Stimulated activated CD4-positive, alpha-beta T cell treated with anti-CD3 and anti-CD28 coated beads, TNF-alpha, amount 100 ng/mL, for 48 hours (primary cell): ENCODE results near the gene DSP.

Experiments used
- DNase-seq, 3 donors: peaks; one replicate each; pipeline ENCODE4 v3.0.0-alpha.2; 2020; ENCODE audit warnings: low read depth in 3 of 3

DSP gene

DNA sequence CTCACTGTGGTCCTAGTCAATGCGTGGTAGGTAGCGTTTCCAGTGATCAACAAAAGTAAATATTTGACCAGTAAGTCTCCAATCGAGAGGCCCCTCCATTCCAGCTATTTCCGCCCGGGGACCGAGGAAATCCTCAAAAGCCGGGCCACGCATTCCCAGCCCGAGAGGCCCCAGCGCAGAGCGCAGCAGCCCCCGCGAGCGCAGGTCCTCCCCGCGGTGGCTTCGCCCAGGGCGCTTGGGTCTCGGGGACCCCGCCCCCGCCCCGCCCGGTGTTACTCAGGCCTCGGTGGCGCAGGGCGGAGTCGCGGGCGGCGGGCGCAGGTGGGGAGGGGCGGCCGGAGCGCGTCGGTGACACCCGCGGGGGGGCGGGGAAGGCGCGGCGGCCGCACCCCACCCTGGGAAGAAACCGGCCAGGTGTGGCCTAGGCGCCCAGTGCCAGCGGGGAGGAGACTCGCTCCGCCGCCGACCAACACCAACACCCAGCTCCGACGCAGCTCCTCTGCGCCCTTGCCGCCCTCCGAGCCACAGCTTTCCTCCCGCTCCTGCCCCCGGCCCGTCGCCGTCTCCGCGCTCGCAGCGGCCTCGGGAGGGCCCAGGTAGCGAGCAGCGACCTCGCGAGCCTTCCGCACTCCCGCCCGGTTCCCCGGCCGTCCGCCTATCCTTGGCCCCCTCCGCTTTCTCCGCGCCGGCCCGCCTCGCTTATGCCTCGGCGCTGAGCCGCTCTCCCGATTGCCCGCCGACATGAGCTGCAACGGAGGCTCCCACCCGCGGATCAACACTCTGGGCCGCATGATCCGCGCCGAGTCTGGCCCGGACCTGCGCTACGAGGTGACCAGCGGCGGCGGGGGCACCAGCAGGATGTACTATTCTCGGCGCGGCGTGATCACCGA lies at the start of gene DSP:
Gene DSP (plus strand): TSS at position 497 of the 890 bp plus-strand sequence. CDS start 245 bp downstream, at position 742.
- no peak for DNase-seq

DNA sequence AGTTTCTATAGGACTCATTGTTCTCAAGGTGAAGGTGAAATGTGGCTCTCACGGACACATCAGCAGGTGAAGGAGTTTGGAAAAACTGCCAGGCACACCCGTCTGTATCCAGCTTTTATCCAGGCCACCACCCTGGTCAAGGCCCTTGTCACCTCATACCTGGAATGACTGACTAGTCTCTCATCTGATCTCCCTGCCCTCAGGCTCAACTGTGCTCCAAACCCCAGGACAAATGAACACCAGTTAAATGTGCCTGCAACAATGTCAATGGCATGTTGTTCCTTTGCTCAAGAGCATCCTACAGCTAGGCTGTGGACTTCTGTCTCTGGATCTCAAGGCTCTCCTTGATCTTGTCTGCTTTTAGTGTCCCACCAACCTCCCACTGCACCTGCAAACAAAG lies 47.6 kb upstream of the DSP start:
- DNase-seq = no peak

DNA sequence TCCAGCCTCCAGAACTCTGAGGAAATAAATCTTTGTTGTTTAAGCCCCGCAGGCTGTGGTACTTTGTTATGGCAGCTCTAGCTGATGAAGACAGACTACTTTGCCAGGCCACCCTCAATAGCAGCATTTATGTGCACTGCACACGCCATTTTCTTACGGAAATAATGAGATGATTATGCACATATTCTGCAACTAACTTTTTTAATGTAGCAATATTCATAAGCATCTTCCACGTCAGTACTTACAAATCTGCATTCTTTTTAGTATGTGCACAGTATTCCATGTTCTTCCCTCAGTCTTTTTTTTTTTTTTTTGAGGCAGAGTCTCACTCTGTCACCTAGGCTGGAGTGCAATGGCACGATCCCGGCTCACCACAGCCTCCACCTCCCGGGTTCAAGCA lies 46.8 kb upstream of the DSP start:
- DNase-seq = no peak

- DNase-seq = no peak
Observed at GRCh38 chr6:7496266-7496875, 45.1 kb upstream of the DSP start.

DNA sequence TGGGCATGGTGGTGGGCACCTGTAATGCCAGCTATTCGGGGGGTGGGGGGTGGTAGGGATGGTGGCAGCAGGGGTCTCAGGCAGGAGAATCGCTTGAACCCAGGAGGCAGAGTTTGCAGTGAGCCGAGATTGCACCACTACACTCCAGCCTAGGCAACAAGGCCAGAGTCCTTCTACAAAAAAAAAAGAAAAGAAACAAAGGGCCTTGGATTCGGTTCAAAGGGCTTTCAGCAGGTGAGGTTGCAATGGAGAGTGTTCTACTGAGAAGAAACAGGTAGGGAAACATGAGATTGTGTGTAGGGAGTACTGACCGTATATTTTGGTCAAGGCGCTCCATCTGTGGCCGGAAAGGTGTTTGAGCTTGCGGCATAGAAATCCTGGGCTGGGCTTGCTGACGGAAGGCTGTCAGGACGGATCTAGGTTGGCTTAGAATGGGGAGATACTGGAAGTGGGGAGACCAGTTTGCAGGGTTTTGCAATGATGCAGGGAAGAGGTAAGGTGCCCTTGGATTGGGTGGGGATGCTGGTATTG lies 40.7 kb upstream of the DSP start:
- no peak for DNase-seq

DNA sequence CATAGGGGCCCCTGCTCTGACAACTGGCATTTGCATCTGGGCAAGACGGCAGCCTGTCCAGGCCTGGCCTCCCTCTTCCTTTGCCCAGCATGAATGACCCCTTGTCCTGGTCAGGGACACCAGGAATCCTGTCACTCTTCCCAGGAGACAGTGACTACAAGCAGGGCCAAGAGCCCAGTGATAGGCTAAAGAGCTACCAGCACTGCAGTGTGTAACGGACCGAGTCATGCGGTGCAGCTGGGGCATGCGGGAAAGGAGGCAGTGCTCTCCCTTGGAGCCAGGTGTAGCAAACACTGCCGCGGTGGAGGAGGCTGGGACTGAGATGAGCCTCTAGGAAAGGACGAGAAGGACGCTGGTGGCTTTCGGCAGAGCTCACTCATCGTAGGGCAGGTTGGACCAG lies 38.7 kb upstream of the DSP start:
- DNase-seq = no peak

DNA sequence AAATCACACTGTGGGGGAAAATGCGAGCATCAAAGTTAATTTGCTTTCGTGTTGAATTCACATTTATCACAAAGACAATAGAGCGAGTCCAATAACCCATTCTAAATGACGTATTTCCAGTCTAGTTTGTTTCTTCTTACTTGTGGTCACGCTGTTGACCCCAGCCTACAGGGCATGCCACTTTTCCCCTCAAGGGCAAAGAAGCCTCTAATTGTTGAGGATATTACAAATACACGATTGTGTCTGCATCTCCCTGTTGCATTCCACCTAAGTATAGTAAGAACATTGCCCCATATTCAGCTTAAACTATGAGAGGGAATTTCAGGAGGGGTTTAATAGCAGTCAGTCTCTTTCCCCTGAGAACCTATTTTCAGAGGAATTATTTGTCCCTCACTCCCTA lies 37.4 kb upstream of the DSP start:
- DNase-seq = no peak

DNA sequence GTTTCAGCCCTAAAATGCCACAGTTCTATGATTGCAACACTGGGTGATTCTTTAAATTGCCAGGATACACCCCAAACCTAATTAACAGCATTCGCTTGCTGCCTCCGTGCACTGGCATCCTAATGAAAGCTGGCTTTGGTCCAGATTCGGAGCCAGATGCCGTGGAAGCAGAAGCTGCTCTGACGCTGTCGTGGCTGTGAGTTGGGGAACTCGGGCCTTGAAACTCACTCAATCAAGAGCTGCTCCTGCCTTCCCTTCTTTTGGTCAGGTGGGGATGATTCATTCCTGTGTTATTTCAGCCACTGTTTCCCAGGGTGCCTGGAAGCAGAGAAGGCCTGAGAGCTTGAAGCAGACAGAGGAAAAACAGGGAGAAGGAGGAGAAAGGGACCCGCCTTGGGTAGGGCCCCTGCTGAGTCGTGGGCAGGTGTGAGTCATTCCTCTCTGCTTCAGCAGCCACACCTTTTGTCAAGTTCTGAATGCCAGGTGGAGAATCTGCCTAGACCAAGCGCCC lies 36.2 kb upstream of the DSP start:
- no peak for DNase-seq

DNA sequence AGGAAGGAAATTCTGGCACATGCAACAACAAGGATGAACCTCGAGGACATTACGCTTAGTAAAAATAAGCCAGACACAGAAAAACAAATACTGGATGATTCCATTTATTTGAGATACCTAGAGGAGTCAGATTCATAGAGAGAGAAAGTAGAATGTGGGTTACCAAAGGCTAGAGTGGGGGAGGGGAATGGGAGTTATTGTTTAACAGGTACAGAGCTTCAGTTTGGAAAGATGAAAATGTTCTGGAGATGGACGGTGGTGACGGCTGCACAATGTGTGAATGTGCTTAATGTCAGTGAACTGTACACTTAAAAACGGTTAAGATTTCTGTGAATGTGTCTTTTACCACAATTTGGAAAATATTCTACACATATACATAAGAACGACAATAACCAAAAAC lies 33.9 kb upstream of the DSP start:
- no peak for DNase-seq

- no peak for DNase-seq
Observed at GRCh38 chr6:7512320-7512719, 29.2 kb upstream of the DSP start.

DNA sequence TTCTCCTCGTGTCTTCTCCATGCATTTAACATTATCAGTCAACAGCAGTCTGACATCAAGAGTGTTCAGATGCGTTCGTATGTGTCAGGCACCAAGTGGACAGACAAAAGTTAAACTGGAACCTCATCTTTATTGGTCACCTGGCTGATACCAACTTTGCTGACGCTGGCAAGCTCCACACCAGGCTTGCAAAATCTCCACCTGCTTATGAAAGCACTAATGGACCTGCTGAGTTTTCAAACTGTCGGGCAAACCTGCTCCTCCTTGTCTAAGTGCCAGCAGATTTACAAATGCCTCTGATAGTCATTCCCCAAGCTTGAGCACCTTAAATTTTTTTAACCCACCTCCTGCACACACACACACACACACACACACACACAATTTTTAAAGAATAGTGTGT lies 27.9 kb upstream of the DSP start:
- no peak for DNase-seq

DNA sequence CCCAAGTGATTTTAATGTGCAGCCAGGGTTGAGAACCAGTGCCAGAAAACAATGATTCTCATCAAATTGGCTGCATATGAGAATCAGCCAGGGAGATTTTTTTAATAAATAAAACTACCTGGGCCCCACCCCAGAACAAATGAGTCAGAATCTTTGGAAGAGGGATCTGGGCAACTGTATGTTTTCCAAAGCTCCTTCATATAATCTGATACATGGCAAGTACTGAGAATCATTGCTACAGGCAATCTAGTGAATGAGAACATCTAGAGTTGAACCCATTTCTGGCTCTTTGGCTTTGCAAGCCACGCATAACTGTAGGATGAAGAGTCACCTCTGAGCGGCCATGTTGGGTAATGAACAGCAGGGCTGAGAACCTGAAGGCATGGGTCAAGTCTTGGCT lies 26.1 kb upstream of the DSP start:
- DNase-seq = no peak

GRCh38 chr6:7518877-7519276 lies 22.6 kb upstream of the DSP start:
- no peak for DNase-seq

DNA sequence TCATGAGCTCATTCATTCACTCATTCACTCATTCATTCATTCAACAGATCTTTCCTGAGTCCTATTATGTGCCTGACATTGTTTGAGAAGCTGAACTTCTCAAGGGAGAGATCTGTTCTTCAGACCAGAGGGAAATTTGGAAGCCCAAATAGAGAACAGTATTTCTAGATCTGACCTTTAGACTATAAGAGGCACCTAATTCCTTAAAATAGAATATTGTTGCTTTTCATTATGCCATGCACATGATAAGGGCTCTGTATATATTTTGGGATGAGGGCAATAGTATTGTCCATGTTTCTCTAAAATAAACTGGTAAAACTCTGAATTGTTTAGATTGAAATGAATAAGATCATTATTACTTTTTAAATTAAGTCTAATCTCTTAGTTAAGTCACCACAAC lies 18.6 kb upstream of the DSP start:
- DNase-seq = no peak

DNA sequence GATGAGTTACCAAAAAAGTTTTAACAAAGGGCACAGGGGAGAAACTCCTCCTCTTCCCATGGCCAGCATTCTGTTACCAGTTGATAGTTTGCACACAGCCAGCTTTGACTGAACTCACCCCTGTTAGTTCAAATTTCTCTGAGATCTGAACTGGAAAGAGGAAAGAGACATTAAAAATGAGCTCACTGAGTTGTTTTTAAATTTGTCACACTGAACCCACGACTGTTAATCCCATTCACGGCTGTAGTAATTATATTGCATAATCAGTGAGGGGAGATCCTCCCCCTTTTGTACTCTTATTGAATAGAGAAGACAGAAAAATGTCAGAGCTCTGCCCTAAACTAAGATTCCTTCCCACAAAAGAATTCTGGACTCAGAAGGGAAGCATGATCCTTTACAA lies 17.5 kb upstream of the DSP start:
- DNase-seq = no peak

DNA sequence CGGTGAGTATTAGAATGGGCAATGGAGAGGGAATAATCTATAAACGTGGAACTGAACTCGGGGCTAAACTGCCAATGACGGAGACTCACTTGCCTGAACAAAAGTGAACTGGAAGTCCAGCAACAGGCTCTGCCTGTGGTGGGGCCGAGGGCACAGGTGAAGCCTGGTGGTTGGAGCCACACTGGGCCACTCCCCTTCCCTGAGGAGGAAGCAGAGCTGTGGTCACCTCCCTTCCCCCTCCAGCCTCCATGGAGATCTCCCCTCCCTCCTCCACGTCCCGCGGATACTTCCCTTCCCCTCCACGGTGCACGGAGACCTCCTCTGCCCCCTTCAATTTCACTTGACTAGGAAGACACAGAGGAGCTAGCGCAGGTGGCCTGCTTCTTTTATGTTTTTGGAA lies 14.7 kb upstream of the DSP start:
- no peak for DNase-seq

GRCh38 chr6:7528565-7528964 lies 12.9 kb upstream of the DSP start:
- DNase-seq = no peak

DNA sequence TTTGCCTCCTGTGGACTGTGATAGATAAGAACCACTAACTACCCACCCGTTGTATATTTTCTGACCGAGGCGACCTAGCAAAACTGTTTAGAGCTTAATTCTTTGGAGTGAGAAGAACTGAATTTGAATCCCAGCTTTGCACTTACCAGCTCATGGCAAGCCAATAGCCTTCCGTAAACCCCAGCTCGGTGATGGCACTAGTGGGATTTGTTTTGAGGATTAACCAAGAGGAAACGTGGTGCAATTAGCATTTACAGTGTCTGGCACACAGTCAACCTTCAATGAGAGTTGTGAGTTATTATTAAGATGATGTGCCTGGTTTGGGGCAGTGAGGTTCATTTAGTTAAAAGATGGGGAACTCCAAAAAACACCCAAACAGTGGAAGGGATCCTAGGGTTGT lies 12.3 kb upstream of the DSP start:
- DNase-seq = no peak

GRCh38 chr6:7532232-7532631 lies 9.2 kb upstream of the DSP start:
- no peak for DNase-seq

DNA sequence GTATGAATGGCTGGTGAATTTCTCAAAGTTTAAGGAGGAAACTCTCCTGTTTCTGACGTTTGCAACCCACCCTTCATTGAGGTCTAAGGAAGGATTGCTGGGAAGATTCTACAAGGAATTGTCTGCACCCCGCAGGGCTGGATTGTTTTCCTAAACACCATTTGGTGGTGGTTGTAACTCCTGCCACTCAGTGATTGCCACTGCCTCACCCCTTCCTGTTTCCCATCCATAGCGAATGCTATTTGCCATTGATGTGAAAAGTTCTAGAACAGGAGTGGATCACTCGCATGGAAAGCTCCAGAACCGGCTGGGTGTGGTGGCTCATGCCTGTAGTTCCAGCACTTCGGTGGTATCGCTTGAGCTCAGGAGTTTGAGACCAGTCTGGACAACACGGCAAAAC lies 8.7 kb upstream of the DSP start:
- DNase-seq = no peak

DNA sequence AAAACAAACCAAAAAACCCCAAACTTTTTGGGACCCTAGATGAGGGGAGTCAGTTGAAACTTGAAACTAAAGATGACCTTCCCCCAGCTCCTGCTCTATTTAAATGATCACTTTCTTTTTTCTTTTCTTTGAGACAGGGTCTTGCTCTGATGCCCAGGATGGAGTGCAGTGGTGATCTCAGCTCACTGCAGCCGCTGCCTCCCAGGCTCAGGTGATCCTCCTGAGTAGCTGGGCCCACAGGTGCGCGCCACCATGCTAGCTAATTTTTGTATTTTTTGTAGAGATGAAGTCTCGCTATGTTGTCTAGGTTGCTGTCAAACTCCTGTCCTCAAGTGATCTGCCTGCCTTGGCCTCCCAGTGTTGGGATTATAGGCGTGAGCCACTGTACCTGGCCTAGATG lies 7.3 kb upstream of the DSP start:
- DNase-seq = no peak

GRCh38 chr6:7535498-7535897 lies 6.0 kb upstream of the DSP start:
- no peak for DNase-seq

- DNase-seq = no peak
Observed at GRCh38 chr6:7537565-7538174, 3.8 kb upstream of the DSP start.
